IMR-90 (cell line): ENCODE measurements around the gene ERBB4. TPM values are rescaled to one million over a fixed set of nuclear protein-coding genes. Genes with fewer than 3 reads are reported as not detected.

Experiments used
- ATAC-seq: fragments of 200-7000 bp; cut with Tn5 transposase; 2 replicates; pipeline ENCODE4 v1.9.1; 2020; ENCODE audit warnings: low read depth, mild to moderate bottlenecking, moderate library complexity
- BruUV-seq: library from RNA; stranded (reverse); fragments of 400-500 nt; replicated peaks from 2 replicates; lab custom pipeline; 2021; lab: Mats Ljungman, UMichigan
- CTCF ChIA-PET: fragments of 300-600 bp; formaldehyde crosslinking; extraction: SDS; loops from one replicate; lab custom pipeline; 2021; ENCODE audit warnings: antibody characterized with exemption; lab: Yijun Ruan, JAX
- POLR2A ChIA-PET: fragments of 300-600 bp; sonication (Branson Sonifier 250); formaldehyde crosslinking; loops from one replicate; lab custom pipeline; 2022; ENCODE audit warnings: antibody characterized with exemption; ENCODE audit not compliant: unreplicated experiment; lab: Charles Lee
- DNase-seq: peaks from one replicate; pipeline ENCODE4 v3.0.0; 2013
- H2AFZ ChIP-seq: replicated peaks from 2 replicates; pipeline ENCODE3; 2013; ENCODE audit warnings: low read length, mild to moderate bottlenecking; ENCODE audit not compliant: poor library complexity
- H2AK5ac ChIP-seq: 2 replicates; pipeline ENCODE4 v1.6.1; 2013; ENCODE audit warnings: low read depth, low read length, inconsistent platforms
- H2AK9ac ChIP-seq: replicated peaks from 2 replicates; pipeline ENCODE3; 2013; ENCODE audit warnings: mild to moderate bottlenecking, low read depth, low read length, moderate library complexity; ENCODE audit not compliant: poor library complexity
- H2BK120ac ChIP-seq: 2 replicates; pipeline ENCODE4 v1.6.1; 2013; ENCODE audit warnings: low read depth, low read length, inconsistent platforms
- H2BK15ac ChIP-seq: 3 replicates; pipeline ENCODE4 v1.6.1; 2013; ENCODE audit warnings: low read depth, low read length, inconsistent platforms
- H2BK20ac ChIP-seq: 2 replicates; pipeline ENCODE4 v1.6.1; 2013; ENCODE audit warnings: low read depth, mild to moderate bottlenecking, inconsistent platforms, low read length, moderate library complexity
- H2BK5ac ChIP-seq: 2 replicates; pipeline ENCODE4 v1.6.1; 2013; ENCODE audit warnings: mild to moderate bottlenecking, low read depth, low read length, inconsistent platforms; ENCODE audit not compliant: poor library complexity, severe bottlenecking
- H3K14ac ChIP-seq: replicated peaks from 2 replicates; pipeline ENCODE4 v1.6.1; 2013; ENCODE audit warnings: low read depth, low read length, inconsistent platforms
- H3K18ac ChIP-seq: 2 replicates; pipeline ENCODE4 v1.6.1; 2013; ENCODE audit warnings: low read depth, low read length, control low read depth
- H3K23ac ChIP-seq: 2 replicates; pipeline ENCODE4 v1.6.1; 2013; ENCODE audit warnings: low read depth, low read length, inconsistent platforms
- H3K27ac ChIP-seq: 2 replicates; pipeline ENCODE4 v1.5.1; 2013; ENCODE audit warnings: mild to moderate bottlenecking, control low read depth, low read length; ENCODE audit not compliant: insufficient read depth
- H3K27me3 ChIP-seq: 2 replicates; pipeline ENCODE4 v1.6.1; 2013; ENCODE audit warnings: low read length; ENCODE audit not compliant: control insufficient read depth, insufficient read depth
- H3K36me3 ChIP-seq: 2 replicates; pipeline ENCODE4 v1.6.1; 2013; ENCODE audit warnings: low read length, mixed read lengths; ENCODE audit not compliant: control insufficient read depth, insufficient read depth
- H3K4ac ChIP-seq: 2 replicates; pipeline ENCODE4 v1.6.1; 2013; ENCODE audit warnings: low read depth, low read length, inconsistent platforms
- H3K4me1 ChIP-seq: 2 replicates; pipeline ENCODE4 v1.6.1; 2013; ENCODE audit warnings: low read length, mixed read lengths; ENCODE audit not compliant: control insufficient read depth, insufficient read depth
- H3K4me2 ChIP-seq: 2 replicates; pipeline ENCODE4 v1.6.1; 2013; ENCODE audit warnings: low read depth, mild to moderate bottlenecking, control low read depth, low read length, moderate library complexity
- H3K4me3 ChIP-seq: 2 replicates; pipeline ENCODE4 v1.5.1; 2013; ENCODE audit warnings: low read depth, mild to moderate bottlenecking, control low read depth, low read length, moderate library complexity; ENCODE audit not compliant: insufficient read depth
- H3K56ac ChIP-seq: 2 replicates; pipeline ENCODE4 v1.6.1; 2013; ENCODE audit warnings: low read length, inconsistent platforms; ENCODE audit not compliant: insufficient read depth; ENCODE audit errors: extremely low read depth
- H3K79me1 ChIP-seq, 2 experiments: 2 replicates each; pipeline ENCODE4 v1.6.1; 2013; ENCODE audit warnings: low read length in 2 of 2, inconsistent platforms in 1 of 2, low read depth in 1 of 2
- H3K9ac ChIP-seq: 2 replicates; pipeline ENCODE4 v1.6.1; 2013; ENCODE audit warnings: low read depth, low read length, control low read depth
- H3K9me1 ChIP-seq: 2 replicates; pipeline ENCODE4 v1.6.1; 2013; ENCODE audit warnings: low read length, inconsistent platforms; ENCODE audit not compliant: insufficient read depth
- H3K9me3 ChIP-seq: 2 replicates; pipeline ENCODE4 v1.6.1; 2013; ENCODE audit warnings: low read length; ENCODE audit not compliant: control insufficient read depth, insufficient read depth
- H4K20me1 ChIP-seq: 2 replicates; pipeline ENCODE4 v1.6.1; 2013; ENCODE audit warnings: low read length, inconsistent platforms; ENCODE audit not compliant: insufficient read depth
- H4K5ac ChIP-seq: 2 replicates; pipeline ENCODE4 v1.6.1; 2013; ENCODE audit warnings: mild to moderate bottlenecking, low read depth, low read length, control low read depth
- H4K8ac ChIP-seq, 2 experiments: 2 replicates each; pipeline ENCODE4 v1.6.1; 2013; ENCODE audit warnings: low read depth in 2 of 2, low read length in 2 of 2, control low read depth in 1 of 2, inconsistent platforms in 1 of 2
- H4K91ac ChIP-seq: 2 replicates; pipeline ENCODE4 v1.6.1; 2013; ENCODE audit warnings: low read depth, low read length, inconsistent platforms; ENCODE audit not compliant: insufficient read depth
- SMC3 ChIP-seq: fragments of 150-350 bp; IDR thresholded peaks from 2 replicates; pipeline ENCODE4 v1.6.1; 2016; ENCODE audit warnings: low read depth, mild to moderate bottlenecking, antibody characterized with exemption, low read length, moderate library complexity
- WGBS, 2 experiments: methylation state at CpG; one replicate each; pipeline versions ENCODE4 v1.1.5 to v1.1.7; 2013; ENCODE audit warnings: missing lambda C conversion rate in 2 of 2; ENCODE audit not compliant: insufficient read length in 1 of 2; ENCODE audit errors: extremely low coverage in 2 of 2; 5-methylcytosine and 5-hydroxymethylcytosine counted together
- dilution Hi-C: fragments of 300-500 bp; cut with HindIII; formaldehyde crosslinking; loops from one replicate; pipeline ENCODE4 v1.14.3; 2018; ENCODE audit warnings: low sequenced_read_pairs; ENCODE audit not compliant: unreplicated experiment
- in situ Hi-C: fragments of 300-500 bp; cut with MboI; formaldehyde crosslinking; loops from 3 replicates; pipeline ENCODE4 v1.14.3; 2019; ENCODE audit warnings: low sequenced_read_pairs, inconsistent platforms, mixed read lengths
- intact Hi-C: fragments of 100-400 bp; cut with micrococcal nuclease; formaldehyde crosslinking; loops from 2 replicates; pipeline ENCODE4 v1.10.0; 2022
- polyA plus RNA-seq, 3 experiments: library from polyadenylated mRNA; depleted of rRNA; stranded (reverse); fragments of >200 nt; gene quantifications; 2 replicates each; pipeline ENCODE4 v1.2.3, GENCODE V29; 2012; ENCODE audit warnings: low replicate concordance in 1 of 3
- total RNA-seq: library from RNA; depleted of rRNA; stranded (reverse); fragments of >200 nt; gene quantifications from 2 replicates; pipeline ENCODE4 v1.2.3, GENCODE V29; 2012

Gene ERBB4
- total and polyA plus RNA-seq, 2 of the 4 experiments (the other 2 are of a cell fraction): not detected

GRCh38 chr2:211463397-211463796 lies 1075.2 kb downstream of the ERBB4 start:
- POLR2A ChIA-PET: no interaction called here
- H3K14ac ChIP-seq: no peak overlapping the region
- no peak overlapping the region for H2BK5ac ChIP-seq
- ATAC-seq (no peak), DNase-seq (no peak)
- no peak overlapping the region for H3K4me3 ChIP-seq
- no peak overlapping the region for H4K5ac ChIP-seq
- no peaks in the 10 kb centered on the region for H4K20me1 ChIP-seq
- intact Hi-C loops: no loop called here
- no peak overlapping the region for H3K9ac ChIP-seq
- WGBS, 2 experiments: no CpG with 5 or more reads among the region's 3 CpGs
- dilution Hi-C loops: no loop called here
- H3K9me3 ChIP-seq: 0 out of 2 replicates have a peak, but pooled peaks cover 3% of the 10 kb centered on the region
- BruUV-seq: no TSS peak
- in situ Hi-C loops: no loop called here
- H3K4me2 ChIP-seq: no peak overlapping the region
- H4K91ac ChIP-seq: no peak overlapping the region
- no peak overlapping the region for H3K4ac ChIP-seq
- no peaks in the 10 kb centered on the region for H3K27me3 ChIP-seq
- H2AK5ac ChIP-seq: no peak overlapping the region
- no peak overlapping the region for H2AFZ ChIP-seq
- H3K23ac ChIP-seq: no peak overlapping the region
- H2AK9ac ChIP-seq: no peak overlapping the region
- H3K36me3 ChIP-seq: no peaks in the 10 kb centered on the region
- H3K4me1 ChIP-seq: no peaks in the 10 kb centered on the region
- no peak overlapping the region for H3K56ac ChIP-seq
- no peaks in the 10 kb centered on the region for H3K9me1 ChIP-seq
- H3K27ac ChIP-seq: no peak overlapping the region
- no peaks in the 10 kb centered on the region for H3K79me1 ChIP-seq
- H2BK20ac ChIP-seq: no peak overlapping the region
- no peak overlapping the region for H4K8ac ChIP-seq
- no peak overlapping the region for H2BK120ac ChIP-seq
- TF ChIP-seq SMC3: no peak
- H3K18ac ChIP-seq: no peak overlapping the region
- CTCF ChIA-PET: no interaction called here
- no peak overlapping the region for H2BK15ac ChIP-seq
